LNCaP clone FGC (cell line): Measurements from ENCODE around the gene REG3A.

Source experiments
- DNase-seq: peaks from one replicate; pipeline ENCODE4 v3.0.0-alpha.2; 2011; ENCODE audit warnings: low read depth
- H3K4me3 ChIP-seq: 2 replicates; pipeline ENCODE4 v1.5.1; 2011; ENCODE audit warnings: mild to moderate bottlenecking, low read depth, low read length, control low read depth
- CTCF ChIP-seq: IDR thresholded peaks from 2 replicates; pipeline ENCODE4 v1.5.1; 2012; ENCODE audit warnings: mild to moderate bottlenecking; ENCODE audit not compliant: control insufficient read depth, insufficient read depth; ENCODE audit errors: extremely low read depth

REG3A gene

GRCh38 chr2:79155826-79156476 is 3.6 kb downstream of the REG3A start:
- no peak overlapping the region for H3K4me3 ChIP-seq
- TF ChIP-seq CTCF, result no peak
- DNase-seq, result no peak

- DNase-seq, result peak; percentile 84
- TF ChIP-seq CTCF, result no peak
- no peak overlapping the region for H3K4me3 ChIP-seq
Measured at GRCh38 chr2:79139423-79139822, 20.1 kb downstream of the REG3A start.

GRCh38 chr2:79138385-79138784 is 21.2 kb downstream of the REG3A start:
- no peak overlapping the region for H3K4me3 ChIP-seq
- DNase-seq, result no peak
- no peak for TF ChIP-seq CTCF

- DNase-seq, result no peak
- H3K4me3 ChIP-seq, result no peak overlapping the region
- TF ChIP-seq CTCF, result peak; percentile 41
Measured at GRCh38 chr2:79131687-79132086, 27.9 kb downstream of the REG3A start.

GRCh38 chr2:79129804-79130203 is 29.7 kb downstream of the REG3A start:
- no peak for TF ChIP-seq CTCF
- no peak for DNase-seq
- no peak overlapping the region for H3K4me3 ChIP-seq

- no peak for DNase-seq
- H3K4me3 ChIP-seq, result no peak overlapping the region
- TF ChIP-seq CTCF, result no peak
Measured at GRCh38 chr2:79129260-79129659, 30.3 kb downstream of the REG3A start.

GRCh38 chr2:79128406-79128805 is 31.1 kb downstream of the REG3A start:
- DNase-seq, result no peak
- no peak for TF ChIP-seq CTCF
- H3K4me3 ChIP-seq, result no peak overlapping the region
